Stimulated activated CD4-positive, alpha-beta T cell treated with anti-CD3 and anti-CD28 coated beads, Interleukin-4, amount 100 ng/mL, for 1 hour (primary cell): ENCODE data around the gene BPGM.

ENCODE experiments used
- DNase-seq: peaks from one replicate; pipeline ENCODE4 v3.0.0-alpha.2; 2020

BPGM gene

GRCh38 chr7:134723892-134724291, 77.2 kb downstream of the BPGM start:
- DNase-seq = no peak

- DNase-seq = no peak
Observed at GRCh38 chr7:134724606-134725005, 78.0 kb downstream of the BPGM start.

GRCh38 chr7:134726581-134726980, 79.9 kb downstream of the BPGM start:
- DNase-seq = no peak

- no peak for DNase-seq
Observed at GRCh38 chr7:134727711-134728110, 81.1 kb downstream of the BPGM start.
